GM19099 (cell line): Measurements from ENCODE around the gene P4HB.

Experiments
- POLR2A ChIP-seq: IDR thresholded peaks from 3 replicates; pipeline ENCODE4 v1.6.1; 2011; ENCODE audit warnings: low read depth; ENCODE audit not compliant: insufficient read length; ENCODE audit errors: extremely low read depth

Gene P4HB

GRCh38 chr17:81846743-81847689 lies 13.3 kb downstream of the P4HB start:
- TF ChIP-seq POLR2A, result no peak

GRCh38 chr17:81845881-81846742 lies 14.2 kb downstream of the P4HB start:
- TF ChIP-seq POLR2A, result no peak

- no peak for TF ChIP-seq POLR2A
These were observed 15.0 kb downstream of the P4HB start for GRCh38 chr17:81845361-81845760.

- TF ChIP-seq POLR2A, result no peak
These were observed 15.4 kb downstream of the P4HB start for GRCh38 chr17:81844887-81845286.

- no peak for TF ChIP-seq POLR2A
These were observed 15.9 kb downstream of the P4HB start for GRCh38 chr17:81844327-81844851.

- no peak for TF ChIP-seq POLR2A
These were observed 16.5 kb downstream of the P4HB start for GRCh38 chr17:81843713-81844326.

- no peak for TF ChIP-seq POLR2A
These were observed 17.4 kb downstream of the P4HB start for GRCh38 chr17:81842725-81843504.

- TF ChIP-seq POLR2A, result no peak
These were observed 18.0 kb downstream of the P4HB start for GRCh38 chr17:81842378-81842724.

- TF ChIP-seq POLR2A, result no peak
These were observed 18.5 kb downstream of the P4HB start for GRCh38 chr17:81841866-81842265.

GRCh38 chr17:81840826-81841778 lies 19.2 kb downstream of the P4HB start:
- no peak for TF ChIP-seq POLR2A

GRCh38 chr17:81839301-81839700 lies 21.0 kb downstream of the P4HB start:
- no peak for TF ChIP-seq POLR2A

- no peak for TF ChIP-seq POLR2A
These were observed 21.5 kb downstream of the P4HB start for GRCh38 chr17:81838753-81839255.

GRCh38 chr17:81837641-81838040 lies 22.7 kb downstream of the P4HB start:
- TF ChIP-seq POLR2A, result no peak
